GM12892 (cell line): ENCODE results near the gene TRIO.

Source experiments
- POLR2A ChIP-seq: IDR thresholded peaks from 2 replicates; pipeline ENCODE4 v1.6.1; 2011; ENCODE audit warnings: low read depth, low read length, control low read depth
- POLR2AphosphoS5 ChIP-seq: IDR thresholded peaks from 2 replicates; pipeline ENCODE4 v1.6.1; 2011; ENCODE audit warnings: low read depth, low read length, control low read depth

DNA sequence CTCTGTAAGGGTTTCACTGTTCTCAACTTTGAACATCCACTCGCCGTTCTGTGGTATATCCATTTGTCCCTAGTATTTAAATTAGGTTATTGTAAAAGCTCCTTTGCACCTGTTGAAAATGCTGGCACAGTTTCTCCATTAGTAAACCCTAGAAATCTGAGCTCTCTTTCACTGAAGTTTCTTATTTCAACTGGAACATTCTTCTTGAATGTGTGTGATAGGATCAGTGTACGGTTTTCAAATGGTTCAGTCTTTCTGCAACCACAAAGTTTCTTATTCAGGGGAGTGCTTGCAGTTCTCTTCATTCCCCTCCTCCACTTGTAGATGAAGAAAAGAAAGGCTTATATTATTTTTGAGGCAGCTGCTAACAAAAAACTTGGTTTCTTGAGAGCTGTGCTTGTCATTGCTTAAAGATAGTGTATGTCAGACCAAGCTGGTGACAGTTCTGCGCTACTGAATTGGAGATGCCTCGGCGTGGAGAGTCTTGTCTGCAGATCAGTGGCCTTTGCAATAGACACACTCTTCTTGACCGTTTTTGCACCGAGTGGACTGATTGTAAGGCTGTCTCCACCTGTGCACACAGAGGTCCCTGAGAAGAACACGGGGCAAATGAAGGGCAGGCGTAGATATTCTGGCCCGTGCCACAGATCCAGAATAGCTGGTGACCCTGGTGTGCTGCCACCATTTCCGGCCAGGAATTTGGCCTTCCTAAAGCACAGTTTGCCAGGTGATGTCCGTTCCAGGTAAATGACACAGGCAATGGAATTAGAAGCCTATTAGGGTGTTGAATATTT, 102.2 kb downstream of the TRIO start:
- TF ChIP-seq POLR2A (no peak), POLR2AphosphoS5 (no peak)
